NCI-H1694 (cell line): Measurements from ENCODE around the gene NUP58.
"Not testable (repeated sequence)": the region's sequence is repeated elsewhere in the genome, so short reads cannot be mapped to it uniquely, and the experiment has no call there.

Source experiments
- DNase-seq: peaks from one replicate; lab custom pipeline; 2025; lab: John Stamatoyannopoulos, UW

Gene NUP58

GRCh38 chr13:25302121-25302520, 696 bp downstream of the NUP58 start:
- no peak for DNase-seq

- no peak for DNase-seq
These were observed 5.4 kb downstream of the NUP58 start for GRCh38 chr13:25306671-25307464.

GRCh38 chr13:25310891-25311290, 9.5 kb downstream of the NUP58 start:
- no peak for DNase-seq

- DNase-seq: not testable (repeated sequence)
These were observed 17.5 kb downstream of the NUP58 start for GRCh38 chr13:25318946-25319345.

- no peak for DNase-seq
These were observed 18.3 kb downstream of the NUP58 start for GRCh38 chr13:25319771-25320170.

- DNase-seq: no peak
These were observed 22.7 kb downstream of the NUP58 start for GRCh38 chr13:25324100-25324499.

GRCh38 chr13:25329706-25330105, 28.3 kb downstream of the NUP58 start:
- no peak for DNase-seq

- no peak for DNase-seq
These were observed 29.1 kb downstream of the NUP58 start for GRCh38 chr13:25330541-25330940.

- DNase-seq: no peak
These were observed 34.4 kb downstream of the NUP58 start for GRCh38 chr13:25335856-25336255.

- DNase-seq: no peak
These were observed 44.2 kb downstream of the NUP58 start for GRCh38 chr13:25345576-25345975.

GRCh38 chr13:25347151-25347550, 45.7 kb downstream of the NUP58 start:
- no peak for DNase-seq

GRCh38 chr13:25351404-25351803, 50.0 kb downstream of the NUP58 start:
- DNase-seq: no peak

- DNase-seq: no peak
These were observed 50.8 kb downstream of the NUP58 start for GRCh38 chr13:25352230-25352629.

GRCh38 chr13:25352806-25353205, 51.4 kb downstream of the NUP58 start:
- no peak for DNase-seq

- DNase-seq: no peak
These were observed 51.9 kb downstream of the NUP58 start for GRCh38 chr13:25353344-25353743.

- no peak for DNase-seq
These were observed 53.0 kb downstream of the NUP58 start for GRCh38 chr13:25354377-25354776.

- DNase-seq: not testable (repeated sequence)
These were observed 59.0 kb downstream of the NUP58 start for GRCh38 chr13:25360443-25360842.

GRCh38 chr13:25365720-25366235, 64.4 kb downstream of the NUP58 start:
- no peak for DNase-seq

- DNase-seq: no peak
These were observed 69.9 kb downstream of the NUP58 start for GRCh38 chr13:25371158-25371874.

GRCh38 chr13:25371875-25372283, 70.5 kb downstream of the NUP58 start, which contains the start of gene ATP8A2:
Gene ATP8A2, plus strand, starts transcription at chr13:25371974. Its CDS starts 239 bp downstream, at chr13:25372213.
- DNase-seq: no peak

- no peak for DNase-seq
These were observed 71.1 kb downstream of the NUP58 start for GRCh38 chr13:25372284-25373081.

- DNase-seq: peak; percentile 40
These were observed 74.4 kb downstream of the NUP58 start for GRCh38 chr13:25375727-25376358.
